ELF-1 (cell line): ENCODE data around the gene SET.

Experiments used
- DNase-seq: peaks from one replicate; pipeline ENCODE4 v3.0.0-alpha.2; 2016; ENCODE audit warnings: low read depth, low spot score

Gene SET

DNA sequence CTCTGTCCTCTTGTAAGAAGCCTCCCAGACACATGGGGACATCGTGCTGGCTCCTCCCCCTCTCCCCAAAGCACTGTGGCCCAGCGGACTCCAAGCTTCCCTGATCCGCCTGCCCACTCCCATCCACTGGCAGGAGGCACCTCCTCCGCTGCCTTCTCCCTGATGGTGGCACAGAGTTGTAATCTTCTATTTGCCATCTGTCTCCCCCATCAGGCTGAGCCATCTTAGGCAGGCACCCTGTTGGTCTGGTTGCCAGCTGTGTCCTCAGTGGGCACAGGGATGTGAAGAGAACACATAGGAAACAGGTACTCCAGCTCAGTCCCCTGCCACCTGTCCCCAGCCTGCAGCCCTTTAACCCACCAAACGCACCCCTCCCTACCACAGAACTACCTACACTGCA is 40.3 kb downstream of the SET start:
- no peak for DNase-seq

DNA sequence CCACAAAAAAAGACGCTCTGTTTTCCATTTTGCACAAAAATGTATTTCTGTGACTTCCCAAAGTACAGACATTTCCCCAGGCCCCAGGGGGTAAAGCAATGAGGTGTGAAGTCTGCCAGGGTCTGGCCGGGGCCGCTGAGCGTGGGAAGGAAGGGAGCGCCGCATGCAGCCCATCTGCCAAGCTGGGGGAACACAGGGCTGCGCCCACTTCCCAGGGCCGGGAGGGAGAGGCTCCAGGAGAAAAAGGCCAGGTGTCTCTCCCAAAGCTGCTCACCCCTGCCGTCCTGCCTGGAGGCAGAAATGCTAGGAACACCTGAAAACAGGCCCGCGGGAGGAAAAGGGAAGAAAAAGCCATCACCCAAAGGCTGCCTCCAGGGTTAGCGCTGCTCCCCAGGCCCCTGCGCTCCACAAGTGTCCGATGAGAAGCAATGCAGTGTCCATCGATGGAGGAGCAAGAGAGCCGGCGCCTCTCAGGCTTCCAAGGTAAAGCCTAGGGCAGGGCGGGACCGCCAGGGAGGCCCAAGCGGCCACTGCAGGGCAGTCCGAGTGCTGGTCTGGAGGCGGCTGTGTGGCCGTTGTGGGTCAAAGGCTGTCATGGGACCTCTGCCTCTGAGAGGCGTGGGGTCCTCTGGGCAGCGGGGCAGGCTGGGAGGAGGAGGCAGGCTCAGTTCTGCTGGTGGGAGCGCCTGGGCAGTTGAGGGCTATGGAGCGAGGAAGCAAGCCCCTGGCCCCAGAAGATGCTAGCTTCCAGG is 40.9 kb downstream of the SET start:
- no peak for DNase-seq

DNA sequence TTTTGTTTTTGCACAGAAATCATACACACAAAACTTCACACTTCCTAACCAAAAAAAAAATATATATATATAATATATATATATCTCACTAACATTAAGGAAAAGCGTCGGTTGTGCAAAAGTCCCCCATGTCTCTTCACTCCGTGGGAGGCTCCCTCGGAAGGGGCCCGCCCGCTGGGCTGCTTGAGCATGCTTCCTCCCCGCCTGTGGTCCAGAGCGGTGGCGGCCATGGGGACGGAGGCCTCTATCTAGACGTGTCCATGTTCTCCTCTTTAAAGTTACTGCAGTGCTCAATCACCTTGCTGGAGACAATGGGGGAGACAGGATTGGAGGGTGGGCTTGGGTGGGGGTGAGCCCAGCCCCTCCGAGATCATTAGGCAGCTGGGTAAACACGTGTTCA is 42.1 kb downstream of the SET start:
- DNase-seq = no peak

DNA sequence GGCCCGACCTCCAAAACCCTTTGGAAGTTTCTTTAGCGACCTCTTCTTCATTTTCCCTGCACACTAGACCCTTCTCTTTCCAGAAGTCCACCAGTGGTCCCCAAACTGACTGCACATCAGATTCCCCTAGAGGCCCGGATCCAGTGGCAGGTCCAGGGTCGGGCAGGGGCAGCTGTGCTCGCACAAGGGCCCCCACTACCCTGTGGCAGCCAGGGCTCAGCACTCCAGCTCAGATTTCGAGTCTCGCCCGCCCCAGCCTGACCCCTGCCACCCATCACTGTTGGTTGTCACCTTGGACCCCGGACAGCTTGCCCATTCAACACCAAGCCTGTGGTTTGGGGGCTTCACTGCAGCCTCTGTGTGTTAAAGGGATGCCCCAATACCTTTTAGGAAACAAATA is 42.7 kb downstream of the SET start:
- DNase-seq = no peak

DNA sequence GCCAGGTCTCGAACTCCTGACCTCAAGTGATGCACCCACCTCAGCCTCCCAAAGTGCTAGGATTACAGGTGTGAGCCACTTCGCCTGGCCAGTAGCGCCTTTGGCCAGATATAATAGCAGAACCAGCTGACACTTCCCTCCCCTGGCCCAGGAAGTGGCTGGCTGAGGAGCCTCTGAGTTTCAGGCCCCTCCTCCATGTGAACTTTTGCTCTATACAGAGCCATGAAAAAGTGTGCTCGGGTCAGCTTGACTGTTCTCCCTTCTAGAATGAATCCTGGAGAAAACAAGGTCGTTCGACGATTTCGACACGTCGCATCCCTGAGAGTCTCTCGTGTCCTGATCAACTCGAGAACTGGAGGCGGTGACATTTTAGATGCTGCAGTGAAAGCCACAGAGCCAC is 43.6 kb downstream of the SET start:
- no peak for DNase-seq

DNA sequence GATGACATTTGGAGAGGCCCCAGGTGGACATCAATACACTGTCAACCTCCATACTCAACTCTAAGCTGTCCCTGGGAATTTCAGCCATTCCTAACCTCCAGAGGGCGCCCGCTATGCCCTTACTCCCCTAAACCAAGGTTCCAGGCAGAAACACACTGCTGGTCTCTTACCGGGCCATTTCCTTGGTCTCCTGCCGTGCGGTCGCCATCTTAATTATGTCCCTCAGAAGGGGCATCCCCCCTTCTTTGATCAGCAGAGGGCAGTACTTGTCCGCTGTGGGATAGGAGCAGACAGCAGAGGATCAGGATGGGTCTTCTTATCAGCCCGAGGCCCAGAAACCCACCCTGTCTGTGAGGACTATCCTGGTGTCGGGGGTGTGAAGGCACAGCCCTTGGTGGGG is 44.2 kb downstream of the SET start:
- DNase-seq = peak; percentile 97

DNA sequence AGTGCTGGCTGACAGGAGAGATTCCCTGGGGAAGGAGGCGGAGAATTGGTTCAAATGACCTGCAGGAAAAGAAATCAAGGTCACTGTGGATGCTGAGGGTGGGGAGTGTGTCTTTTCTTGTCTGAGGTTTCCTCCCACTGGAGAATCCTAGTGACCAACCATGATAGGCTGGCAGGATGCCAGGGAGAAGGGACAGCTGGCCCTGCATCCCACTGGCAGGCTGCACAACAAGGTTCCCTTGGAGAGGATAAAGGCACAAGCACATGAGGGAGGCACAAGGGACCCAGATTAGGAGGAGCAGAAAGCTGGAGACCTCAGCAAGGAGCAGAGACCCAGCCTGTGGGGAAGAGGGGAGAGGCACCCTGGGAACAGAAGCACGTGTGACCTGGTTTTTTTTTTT is 46.4 kb downstream of the SET start:
- DNase-seq = no peak

DNA sequence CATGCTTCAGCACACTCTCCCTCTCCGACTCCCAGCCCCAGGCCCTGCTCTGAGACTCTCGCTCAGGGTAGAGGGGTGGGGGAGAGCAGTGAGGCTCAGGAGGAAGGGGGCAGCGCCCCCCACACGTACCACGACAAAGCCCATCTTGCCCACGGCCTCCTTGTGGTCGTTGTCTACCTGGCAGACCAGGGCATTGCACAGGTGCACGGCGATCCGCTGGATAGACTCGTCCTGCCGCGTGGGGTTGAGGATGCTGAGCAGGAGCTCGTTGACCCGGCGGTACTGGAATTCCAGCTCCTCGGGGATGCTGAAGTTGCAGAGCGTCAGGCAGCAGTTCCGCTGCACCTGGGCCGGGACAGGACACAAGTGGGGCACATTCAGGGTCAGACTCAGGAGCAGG is 53.4 kb downstream of the SET start:
- DNase-seq = no peak

DNA sequence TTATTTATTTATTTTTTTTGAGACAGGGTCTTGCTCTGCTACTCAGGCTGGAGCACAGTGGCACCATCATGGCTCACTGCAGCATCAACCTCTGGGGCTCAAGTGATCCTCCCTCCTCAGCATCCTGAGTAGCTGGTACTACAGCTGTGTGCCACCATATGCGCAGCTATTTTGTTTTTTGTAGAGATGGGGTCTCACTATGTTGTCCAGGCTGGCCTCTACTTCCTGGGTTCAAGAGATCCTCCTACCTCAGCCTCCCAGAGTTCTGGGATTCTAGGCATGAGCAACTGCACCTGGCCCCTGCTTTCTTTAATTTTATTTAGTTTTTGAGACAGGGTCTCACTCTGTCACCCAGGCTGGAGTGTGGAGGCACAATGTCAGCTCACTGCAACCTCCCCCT is 54.4 kb downstream of the SET start:
- no peak for DNase-seq
